ENCODE measurements around the gene PDPN. TPM values are rescaled to one million over a fixed set of nuclear protein-coding genes. Genes with fewer than 3 reads are reported as not detected.

PDPN gene
- total RNA-seq, 2 donors from 2014 or later = 7.5 to 9.9 TPM

GRCh38 chr1:13570924-13571323 is 12.7 kb upstream of the PDPN start:
- H3K27ac ChIP-seq = no peak overlapping the region
- H3K27me3 ChIP-seq = no peaks in the 10 kb centered on the region
- H3K9me3 ChIP-seq = no peaks in the 10 kb centered on the region
- H3K4me3 ChIP-seq = no peak overlapping the region
- H3K4me1 ChIP-seq = no peaks in the 10 kb centered on the region
- H3K36me3 ChIP-seq (replicated peaks in 1 of 2; ENCODE audit: insufficient read depth in 1 of 2, low read depth in 2 of 2) = no peaks in the 10 kb centered on the region
- 49 to 63% methylated on average over 5 of the region's 5 CpGs for WGBS, 2 donors
- no peak for ATAC-seq
- intact Hi-C loops (cut with DNase I) = no loop called here
- no peak for DNase-seq
- TF ChIP-seq CTCF (IDR thresholded peaks at IDR 0.05) (no peak), POLR2A (IDR thresholded peaks at IDR 0.05) (no peak)

DNA sequence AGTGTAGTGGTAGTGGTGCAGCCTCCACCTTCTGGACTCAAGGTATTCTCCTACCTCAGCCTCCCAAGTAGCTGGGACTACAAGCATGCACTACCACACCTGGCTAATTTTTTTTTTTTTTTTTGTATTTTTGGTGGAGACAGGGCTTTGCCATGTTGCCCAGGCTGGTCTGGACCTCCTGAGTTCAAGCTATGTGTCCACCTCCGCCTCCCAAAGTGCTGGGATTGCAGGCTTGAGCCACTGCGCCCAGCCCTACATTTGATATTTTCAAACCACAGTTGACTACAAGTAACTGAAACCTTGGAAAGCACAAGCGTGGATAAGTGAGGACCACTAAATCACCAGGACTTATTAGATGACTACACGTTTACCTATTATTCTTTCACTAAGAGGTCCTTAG is 10.0 kb upstream of the PDPN start:
- no peaks in the 10 kb centered on the region for H3K27me3 ChIP-seq
- ATAC-seq = no peak
- no peaks in the 10 kb centered on the region for H3K4me1 ChIP-seq
- no peaks in the 10 kb centered on the region for H3K9me3 ChIP-seq
- H3K4me3 ChIP-seq = no peak overlapping the region
- no peak overlapping the region for H3K27ac ChIP-seq
- H3K36me3 ChIP-seq (replicated peaks in 1 of 2; ENCODE audit: insufficient read depth in 1 of 2, low read depth in 2 of 2) = no peaks in the 10 kb centered on the region
- intact Hi-C loops (cut with DNase I) = no loop called here
- TF ChIP-seq CTCF (IDR thresholded peaks at IDR 0.05) (no peak), POLR2A (IDR thresholded peaks at IDR 0.05) (no peak)
- no peak for DNase-seq
- WGBS, 2 donors = 57 to 60% methylated on average over 4 of the region's 4 CpGs

- no peak overlapping the region for H3K4me3 ChIP-seq
- intact Hi-C loops (cut with DNase I) = no loop called here
- 70 to 72% methylated on average over 10 to 11 of the region's 11 CpGs for WGBS, 2 donors
- H3K36me3 ChIP-seq (replicated peaks in 1 of 2; ENCODE audit: insufficient read depth in 1 of 2, low read depth in 2 of 2) = no peaks in the 10 kb centered on the region
- no peak overlapping the region for H3K27ac ChIP-seq
- TF ChIP-seq POLR2A (IDR thresholded peaks at IDR 0.05) (no peak), CTCF (IDR thresholded peaks at IDR 0.05) (no peak)
- no peaks in the 10 kb centered on the region for H3K4me1 ChIP-seq
- no peak for DNase-seq
- H3K27me3 ChIP-seq = no peaks in the 10 kb centered on the region
- H3K9me3 ChIP-seq = no peaks in the 10 kb centered on the region
- ATAC-seq = no peak
These were observed 6.7 kb upstream of the PDPN start for GRCh38 chr1:13576926-13577325.

GRCh38 chr1:13577846-13578245 is 5.8 kb upstream of the PDPN start:
- no peaks in the 10 kb centered on the region for H3K9me3 ChIP-seq
- WGBS, 2 donors = 57 to 59% methylated on average over 5 to 8 of the region's 8 CpGs
- H3K36me3 ChIP-seq (replicated peaks in 1 of 2; ENCODE audit: insufficient read depth in 1 of 2, low read depth in 2 of 2) = no peaks in the 10 kb centered on the region
- no peak overlapping the region for H3K4me3 ChIP-seq
- H3K27me3 ChIP-seq = no peaks in the 10 kb centered on the region
- ATAC-seq = no peak
- intact Hi-C loops (cut with DNase I) = no loop called here
- no peak for DNase-seq
- no peak overlapping the region for H3K27ac ChIP-seq
- no peaks in the 10 kb centered on the region for H3K4me1 ChIP-seq
- TF ChIP-seq POLR2A (IDR thresholded peaks at IDR 0.05) = no peak
- TF ChIP-seq CTCF (IDR thresholded peaks at IDR 0.05) = no peak

GRCh38 chr1:13581446-13581845 is 2.2 kb upstream of the PDPN start:
- peaks cover 5% of the 10 kb centered on the region for H3K4me1 ChIP-seq
- no peak for DNase-seq
- H3K9me3 ChIP-seq = no peaks in the 10 kb centered on the region
- H3K36me3 ChIP-seq (replicated peaks in 1 of 2; ENCODE audit: insufficient read depth in 1 of 2, low read depth in 2 of 2) = no peaks in the 10 kb centered on the region
- H3K27me3 ChIP-seq = peaks cover 0 to 4% of the 10 kb centered on the region in 2 donors
- no peak overlapping the region for H3K4me3 ChIP-seq
- intact Hi-C loops (cut with DNase I) = no loop called here
- no peak for TF ChIP-seq CTCF (IDR thresholded peaks at IDR 0.05)
- no peak for TF ChIP-seq POLR2A (IDR thresholded peaks at IDR 0.05)
- no peak overlapping the region for H3K27ac ChIP-seq
- 54 to 69% methylated on average over 5 of the region's 5 CpGs for WGBS, 2 donors
- ATAC-seq = no peak

Measured in body of pancreas (tissue), 4 donors.